Hematopoietic multipotent progenitor cell treated with erythropoietin and hydrocortisone succinate and interleukin-3 and kit ligand, for 17 days (in vitro differentiated cells): ENCODE measurements around the gene TFIP11.

ENCODE experiments used
- DNase-seq: peaks from one replicate; pipeline ENCODE4 v3.0.0-alpha.2; 2015; ENCODE audit warnings: low spot score

The TFIP11 gene

DNA sequence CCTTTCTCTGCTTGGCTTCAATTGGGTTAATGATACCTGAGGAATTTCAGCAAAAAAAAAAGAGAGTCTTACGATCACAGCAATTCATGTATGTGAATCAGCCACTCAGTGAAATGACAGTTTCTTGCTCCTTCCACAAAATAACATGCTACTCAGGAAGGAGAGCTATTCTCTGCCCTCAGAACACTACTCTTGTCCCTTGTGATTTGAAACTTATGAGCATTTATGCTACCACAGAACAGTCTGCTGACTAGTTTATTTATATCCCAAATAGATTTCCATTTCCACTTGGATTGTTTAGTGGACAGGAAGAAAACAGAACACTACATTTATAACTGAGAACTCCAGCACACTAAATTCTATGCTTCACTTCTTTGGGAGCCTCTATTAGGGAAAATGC is 8.5 kb downstream of the TFIP11 start:
- DNase-seq = no peak

GRCh38 chr22:26502688-26503561 is 9.3 kb downstream of the TFIP11 start:
- DNase-seq = peak; percentile 66

DNA sequence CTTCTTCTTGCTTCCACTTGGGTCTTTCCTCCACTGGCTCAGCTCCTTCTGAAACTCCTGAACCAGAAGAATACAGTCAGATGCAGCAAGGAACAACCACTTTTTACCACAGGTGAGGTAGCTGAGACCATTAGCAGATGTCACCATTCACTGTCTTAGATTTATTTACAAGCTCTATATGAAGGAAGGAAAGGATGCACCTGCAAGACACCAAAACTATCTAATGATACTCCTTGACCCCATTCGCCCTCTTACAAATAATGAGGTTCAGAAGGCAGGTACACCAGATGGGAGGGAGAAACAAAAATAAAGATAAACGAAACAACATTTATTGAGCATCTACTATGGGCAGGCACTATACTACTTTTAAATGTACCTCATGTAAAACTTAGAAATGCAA is 10.3 kb downstream of the TFIP11 start:
- no peak for DNase-seq

- DNase-seq = no peak
Observed at GRCh38 chr22:26499188-26499703, 13.0 kb downstream of the TFIP11 start.

DNA sequence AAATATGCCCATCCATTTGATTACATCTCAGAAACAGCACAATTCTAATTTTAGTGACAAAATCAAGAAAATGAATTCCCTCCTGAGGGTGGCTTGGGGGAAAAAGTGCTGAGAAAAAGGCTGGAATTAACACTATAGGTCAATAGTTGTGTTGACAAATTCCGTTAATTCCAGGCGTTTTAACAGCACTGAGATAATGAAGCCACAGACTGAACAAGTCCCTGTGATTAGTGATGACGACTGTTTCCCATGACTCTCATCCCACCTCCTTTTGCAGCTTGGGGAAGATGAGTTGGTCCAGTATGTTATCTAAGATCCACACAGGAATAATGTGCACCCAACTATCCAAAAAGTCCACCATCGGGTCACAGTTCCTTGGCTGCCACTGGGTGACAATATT is 15.8 kb downstream of the TFIP11 start:
- DNase-seq = no peak

DNA sequence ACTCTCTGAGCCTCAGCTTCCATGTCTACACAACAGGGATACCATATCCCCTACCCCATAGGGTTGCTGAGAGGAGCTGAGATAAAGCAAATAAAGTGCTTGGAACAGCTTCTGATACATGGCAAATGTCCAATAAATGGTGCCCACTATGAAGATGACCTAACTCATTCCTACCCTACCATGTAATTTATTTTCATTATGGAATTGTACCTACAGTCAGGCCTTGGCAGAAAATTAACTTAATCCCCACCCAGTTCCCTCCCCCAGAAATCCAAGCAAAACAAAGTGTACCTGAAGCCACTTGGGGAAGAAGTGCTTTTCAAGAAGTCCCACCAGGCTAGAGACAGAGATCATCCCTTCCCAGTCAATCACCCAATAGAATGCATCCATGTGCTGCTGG is 17.8 kb downstream of the TFIP11 start:
- no peak for DNase-seq

DNA sequence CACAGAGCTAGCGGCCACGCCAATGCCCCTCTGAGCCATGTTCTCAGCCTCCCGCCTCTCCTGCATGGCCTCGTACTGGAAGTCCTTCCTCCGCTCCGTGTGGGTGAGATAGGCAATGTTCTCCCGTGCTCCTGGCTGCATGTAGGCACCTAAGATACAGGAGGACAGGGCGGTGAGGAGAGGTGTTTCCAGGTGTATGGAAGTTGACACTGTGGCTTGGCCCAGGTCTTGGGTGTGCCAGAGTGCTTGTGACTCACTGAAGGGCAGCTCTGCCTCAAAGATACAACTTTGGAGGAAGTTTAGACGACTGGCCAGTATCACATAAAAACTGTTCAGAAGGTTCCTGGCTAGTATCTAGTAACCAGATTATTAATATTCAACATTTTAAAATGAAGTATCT is 20.1 kb downstream of the TFIP11 start:
- peak; percentile 39 for DNase-seq

- no peak for DNase-seq
Observed at GRCh38 chr22:26489447-26490036, 22.7 kb downstream of the TFIP11 start.

GRCh38 chr22:26487996-26488395 is 24.3 kb downstream of the TFIP11 start:
- peak; percentile 42 for DNase-seq

DNA sequence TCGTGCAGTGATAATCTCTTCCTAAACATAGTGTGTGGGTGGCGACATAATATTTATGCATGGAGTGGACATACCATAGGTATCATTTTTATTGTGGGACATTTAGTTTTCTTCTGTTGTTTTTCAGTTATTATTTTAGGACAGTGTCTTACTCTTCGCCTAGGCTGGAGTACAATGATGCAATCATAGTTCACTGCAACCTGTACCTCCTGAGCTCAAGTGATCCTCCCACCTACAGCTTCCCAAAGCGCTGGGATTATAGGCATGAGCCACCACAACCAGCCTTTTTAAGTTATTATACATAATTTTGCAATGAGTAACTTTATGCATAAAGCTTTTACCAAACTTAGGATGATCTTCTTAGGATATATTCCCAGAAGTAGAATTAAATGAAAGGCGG is 25.9 kb downstream of the TFIP11 start:
- DNase-seq = peak; percentile 32

DNA sequence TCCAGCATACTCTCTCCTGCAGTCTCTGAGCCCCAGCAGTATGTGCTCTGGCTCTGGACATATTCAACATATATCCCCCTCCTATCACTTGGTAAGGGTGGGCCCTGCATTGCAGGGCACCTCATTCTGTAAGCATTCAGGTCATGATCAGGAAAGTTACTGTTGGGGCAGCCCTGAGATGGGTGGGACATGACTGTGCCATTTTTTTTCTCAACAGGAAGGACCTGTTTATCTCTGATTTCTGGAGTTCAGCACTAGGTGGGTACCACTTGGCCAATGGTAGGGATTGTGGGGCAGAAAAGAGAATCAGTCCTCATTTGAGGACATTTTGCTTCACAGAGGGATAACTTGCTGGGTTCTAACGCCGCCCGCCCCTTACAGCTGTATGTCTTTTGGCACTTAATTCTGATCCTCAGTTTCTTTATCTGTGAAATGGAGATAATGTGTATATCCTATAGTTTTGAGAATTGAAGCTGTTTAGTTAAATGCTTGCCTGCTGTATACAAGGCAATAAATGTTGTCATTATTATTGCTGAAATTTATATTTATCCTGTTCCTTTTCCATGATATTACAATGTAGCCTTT is 26.4 kb downstream of the TFIP11 start:
- peak; percentile 81 for DNase-seq

DNA sequence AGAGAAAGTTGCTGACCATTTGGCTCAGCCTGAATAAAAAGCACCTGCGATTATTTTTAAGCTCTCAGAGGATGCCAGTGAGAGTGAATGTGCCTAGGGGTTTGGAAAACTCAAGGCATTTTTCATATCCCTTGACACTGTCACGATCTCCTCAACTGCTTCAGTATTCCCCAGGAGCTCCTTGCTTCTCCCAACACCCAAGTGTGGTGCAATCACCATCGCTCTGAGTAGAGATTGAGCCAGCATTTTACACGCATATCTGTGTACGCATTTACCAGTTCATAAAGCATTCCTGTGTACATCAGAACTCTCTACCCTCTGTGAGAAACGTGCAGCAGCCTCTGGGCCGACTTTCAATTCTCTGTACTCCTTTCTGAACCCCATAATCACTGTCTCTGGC is 27.3 kb downstream of the TFIP11 start:
- peak; percentile 70 for DNase-seq

- DNase-seq = peak; percentile 91
Observed at GRCh38 chr22:26484360-26484706, 27.9 kb downstream of the TFIP11 start.

- DNase-seq = peak; percentile 95
Observed at GRCh38 chr22:26483439-26484359, 28.6 kb downstream of the TFIP11 start, which contains the start of the genes HPS4 and SRRD. HPS4 (minus strand) TSS chr22:26483783; CDS start chr22:26481762, 2,021 bp downstream. SRRD (plus strand) TSS chr22:26483877; CDS start chr22:26483891, 14 bp downstream.

GRCh38 chr22:26483043-26483438 is 29.2 kb downstream of the TFIP11 start:
- no peak for DNase-seq

DNA sequence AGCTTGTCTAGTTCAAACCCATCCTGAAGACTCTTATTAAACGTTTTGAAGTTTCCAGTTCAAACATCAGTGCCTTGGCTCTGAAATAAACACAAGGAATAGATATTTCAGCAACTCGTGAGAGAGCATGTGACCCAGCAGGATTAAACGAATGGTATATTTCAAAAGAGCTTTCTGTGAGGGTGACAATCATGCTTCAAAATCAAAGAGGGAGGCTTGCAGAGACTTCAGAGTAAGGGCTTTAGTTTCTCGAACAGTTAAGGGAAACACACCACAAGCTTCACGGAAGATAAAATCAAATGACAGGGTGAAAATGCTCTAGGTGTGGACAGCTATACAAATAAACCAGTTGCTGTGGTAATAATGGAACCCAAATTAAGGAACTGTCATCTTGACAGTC is 30.1 kb downstream of the TFIP11 start:
- peak; percentile 57 for DNase-seq

DNA sequence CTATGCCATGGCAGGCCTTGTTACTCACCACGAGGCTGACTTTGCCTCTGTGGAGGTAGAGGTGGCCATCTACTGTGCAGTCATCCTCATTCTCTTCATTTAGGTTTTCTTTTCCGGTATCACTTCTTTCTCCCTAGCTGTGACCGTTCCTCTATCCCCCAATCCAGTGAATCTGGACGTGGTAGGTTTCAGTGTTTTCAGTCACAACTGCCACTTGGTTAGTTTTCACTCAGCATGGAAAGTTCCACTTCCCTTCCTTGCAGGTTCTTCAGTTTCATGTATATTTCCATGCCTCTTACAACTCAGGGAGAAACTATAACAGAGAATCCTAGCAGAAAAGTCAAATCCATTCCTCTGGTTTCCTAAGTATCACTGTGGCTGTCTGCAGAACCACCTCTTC is 30.6 kb downstream of the TFIP11 start:
- DNase-seq = no peak

GRCh38 chr22:26481112-26481693 is 31.1 kb downstream of the TFIP11 start:
- no peak for DNase-seq

DNA sequence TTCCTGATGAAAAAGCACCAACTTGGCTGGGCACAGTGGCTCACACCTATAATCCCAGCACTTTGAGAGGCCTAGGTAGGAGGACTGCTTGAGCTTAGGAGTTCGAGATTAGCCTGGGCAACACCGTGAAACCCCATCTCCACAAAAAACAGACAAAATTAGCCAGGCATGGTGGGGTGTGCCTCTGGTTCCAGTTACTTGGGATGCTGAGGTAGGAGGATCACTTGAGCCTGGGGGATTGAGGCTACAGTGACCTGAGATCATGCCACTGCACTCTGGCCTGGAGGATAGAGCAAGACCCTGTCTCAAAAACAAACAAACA is 31.7 kb downstream of the TFIP11 start:
- no peak for DNase-seq

- DNase-seq = no peak
Observed at GRCh38 chr22:26479792-26480610, 32.3 kb downstream of the TFIP11 start.
